Brain microvascular endothelial cell (primary cell): Measurements from ENCODE around the gene AANAT.

Experiments used
- DNase-seq: peaks from one replicate; pipeline ENCODE4 v3.0.0-alpha.2; 2020
- H3K27ac ChIP-seq: fragments of 250-450 bp; sonication (Bioruptor Pico); 2 replicates; pipeline ENCODE4 v1.5.1; 2020; ENCODE audit warnings: mild to moderate bottlenecking, moderate library complexity
- H3K27me3 ChIP-seq: fragments of 250-450 bp; sonication (Bioruptor Pico); replicated peaks from 2 replicates; pipeline ENCODE4 v1.5.1; 2020; ENCODE audit warnings: mild to moderate bottlenecking
- H3K36me3 ChIP-seq: fragments of 250-450 bp; sonication (Bioruptor Pico); replicated peaks from 2 replicates; pipeline ENCODE4 v1.5.1; 2020; ENCODE audit warnings: mild to moderate bottlenecking
- H3K4me3 ChIP-seq: 2 replicates; pipeline ENCODE4 v1.5.1; 2011; ENCODE audit warnings: low read depth, mild to moderate bottlenecking, control low read depth, low read length, moderate library complexity
- CTCF ChIP-seq: IDR thresholded peaks from 2 replicates; pipeline ENCODE4 v1.5.1; 2011; ENCODE audit warnings: low read depth, mild to moderate bottlenecking, moderate library complexity, low read length, control low read depth, inconsistent platforms; ENCODE audit errors: missing control alignments
- in situ Hi-C: cut with HindIII; loops from 2 replicates; pipeline ENCODE4 v1.10.0; 2017; ENCODE audit warnings: low sequenced_read_pairs, low pct_ligation_motif_present

The AANAT gene

GRCh38 chr17:76451506-76451905, 15.9 kb upstream of the AANAT start:
- no peak for TF ChIP-seq CTCF
- no peak overlapping the region for H3K27ac ChIP-seq
- in situ Hi-C loops, result no loop called here
- H3K27me3 ChIP-seq, result no peaks in the 10 kb centered on the region
- no peaks in the 10 kb centered on the region for H3K36me3 ChIP-seq
- peak overlapping the region; percentile 74 for H3K4me3 ChIP-seq
- no peak for DNase-seq

- no peaks in the 10 kb centered on the region for H3K36me3 ChIP-seq
- no peaks in the 10 kb centered on the region for H3K27me3 ChIP-seq
- peak overlapping the region; percentile 74 for H3K4me3 ChIP-seq
- no peak overlapping the region for H3K27ac ChIP-seq
- DNase-seq, result no peak
- TF ChIP-seq CTCF, result no peak
- in situ Hi-C loops, result no loop called here
Measured at GRCh38 chr17:76452127-76452659, 15.2 kb upstream of the AANAT start.

- TF ChIP-seq CTCF, result peak; percentile 54
- no peaks in the 10 kb centered on the region for H3K36me3 ChIP-seq
- peak within 1 kb of the TSS; percentile 74 for H3K4me3 ChIP-seq
- H3K27ac ChIP-seq, result peak within 1 kb of the TSS; percentile 74
- in situ Hi-C loops, result no loop called here
- no peaks in the 10 kb centered on the region for H3K27me3 ChIP-seq
- peak; percentile 74 for DNase-seq
Measured at GRCh38 chr17:76452660-76453430, 14.6 kb upstream of the AANAT start, which contains the start of gene UBE2O. TSS of gene UBE2O (minus strand) at chr17:76453152. CDS start at chr17:76453141, 11 bp downstream.

GRCh38 chr17:76453431-76453743, 14.0 kb upstream of the AANAT start:
- no peak for DNase-seq
- Histone ChIP-seq H3K36me3 (no peaks in the 10 kb centered on the region), H3K27ac (no peak overlapping the region), H3K27me3 (no peaks in the 10 kb centered on the region), H3K4me3 (no peak overlapping the region)
- no peak for TF ChIP-seq CTCF
- in situ Hi-C loops, result no loop called here

- Histone ChIP-seq H3K4me3 (no peak overlapping the region), H3K27me3 (no peaks in the 10 kb centered on the region), H3K36me3 (no peaks in the 10 kb centered on the region), H3K27ac (no peak overlapping the region)
- in situ Hi-C loops, result no loop called here
- TF ChIP-seq CTCF, result peak; percentile 86
- DNase-seq, result peak; percentile 52
Measured at GRCh38 chr17:76458580-76459490, 8.6 kb upstream of the AANAT start.
